ENCODE results near the gene VTI1A.
"Not testable (repeated sequence)": the region's sequence is repeated elsewhere in the genome, so short reads cannot be mapped to it uniquely, and the experiment has no call there.

Gene VTI1A

DNA sequence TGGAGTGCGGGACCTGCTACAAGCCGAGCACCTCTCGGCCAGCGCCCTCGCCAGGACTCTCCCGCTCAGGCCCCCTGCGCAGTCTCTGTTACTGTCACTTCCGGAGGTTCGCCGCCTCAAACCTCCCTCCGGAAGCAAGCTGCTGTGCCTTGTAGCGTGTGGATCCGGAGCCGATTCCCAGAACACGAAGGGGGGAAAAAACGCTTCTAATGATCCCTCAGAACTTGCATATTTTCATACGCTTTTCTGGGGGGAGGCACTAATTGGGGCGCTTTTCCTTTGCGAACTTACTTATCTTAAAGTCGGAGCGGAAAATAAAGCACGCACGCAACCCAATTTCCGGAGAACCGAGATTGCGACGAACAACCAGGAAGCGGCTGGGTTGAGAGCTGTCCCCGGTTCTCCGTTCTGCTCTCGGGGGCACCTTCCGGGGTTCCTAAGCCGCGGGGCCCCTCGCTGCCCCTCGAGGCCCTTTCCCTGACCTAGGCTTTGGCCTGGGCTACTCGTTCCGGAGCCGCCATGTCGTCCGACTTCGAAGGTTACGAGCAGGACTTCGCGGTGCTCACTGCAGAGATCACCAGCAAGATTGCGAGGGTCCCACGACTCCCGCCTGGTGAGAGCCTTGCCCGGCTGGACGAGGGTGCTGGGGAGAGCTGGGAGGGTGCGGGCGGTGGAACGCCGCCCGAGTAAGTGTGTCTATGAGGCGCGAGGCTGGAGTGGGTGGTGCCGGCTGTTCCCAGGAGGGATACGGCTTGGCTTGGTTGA is at the start of gene VTI1A, which contains the start of gene ZDHHC6:
Gene VTI1A, plus strand, starts transcription at position 361 of the 765 bp plus-strand sequence. Its CDS starts 159 bp downstream, at position 520.
Gene ZDHHC6, minus strand, starts transcription at position 60 of the 765 bp plus-strand sequence. CDS start 1,478 bp downstream, outside the sequence.
- peak; percentile 84 for DNase-seq

DNA sequence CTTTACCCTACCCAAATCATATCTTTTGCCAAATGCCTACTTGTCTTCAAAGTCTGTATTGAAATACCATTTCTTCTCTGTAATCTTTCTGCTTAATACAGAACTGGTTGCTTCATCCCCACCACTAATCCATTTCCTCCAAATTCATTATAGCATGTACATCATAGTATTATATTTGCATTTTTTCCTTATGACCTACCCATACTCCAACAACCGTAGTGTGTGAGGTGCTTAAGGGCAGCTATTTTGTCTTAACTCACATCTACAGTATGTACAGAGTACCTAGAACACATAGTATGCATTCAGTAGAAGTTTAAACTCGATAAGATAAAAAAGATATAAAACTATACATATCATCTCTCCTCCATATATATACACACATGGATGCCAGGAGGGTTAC is 49.4 kb upstream of the VTI1A start:
- DNase-seq = no peak

DNA sequence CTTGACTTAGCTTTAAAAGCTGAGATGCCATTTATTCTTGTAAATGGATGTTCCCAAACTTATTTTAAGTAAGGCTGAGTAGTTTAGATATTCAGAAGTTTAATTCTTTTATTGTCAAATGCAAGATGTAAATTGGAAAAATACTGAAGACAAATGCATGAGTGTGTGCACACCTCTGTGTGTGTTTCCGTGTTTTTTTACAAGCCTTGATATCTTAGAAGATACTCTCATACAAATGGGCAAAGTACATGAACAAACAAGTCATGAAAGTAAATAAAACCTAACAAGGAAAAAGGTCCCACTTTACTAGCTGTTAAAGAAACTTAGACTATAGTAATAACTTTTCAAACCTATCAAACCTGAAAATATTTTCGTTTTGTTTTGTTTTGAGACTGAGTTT is 44.1 kb upstream of the VTI1A start:
- DNase-seq = no peak

DNA sequence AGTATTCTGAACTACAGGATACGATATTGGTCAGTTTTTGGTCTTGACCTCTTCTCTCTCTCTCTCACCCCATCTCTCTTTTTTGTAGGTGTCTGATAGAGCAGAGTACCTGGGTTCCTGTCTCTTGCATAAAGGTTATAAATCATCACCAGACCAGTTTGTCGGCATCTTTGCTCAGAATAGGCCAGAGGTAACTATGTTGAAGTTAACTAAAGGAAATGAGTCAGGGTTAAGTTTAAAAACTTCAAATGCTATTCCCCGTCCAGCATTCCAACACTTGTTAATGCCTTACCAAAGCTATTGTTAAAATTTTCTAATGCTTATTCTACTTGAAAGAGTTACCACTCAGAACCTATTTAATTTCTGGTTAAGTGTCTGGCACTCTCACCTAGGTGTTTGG is 42.4 kb upstream of the VTI1A start:
- peak; percentile 8 for DNase-seq

DNA sequence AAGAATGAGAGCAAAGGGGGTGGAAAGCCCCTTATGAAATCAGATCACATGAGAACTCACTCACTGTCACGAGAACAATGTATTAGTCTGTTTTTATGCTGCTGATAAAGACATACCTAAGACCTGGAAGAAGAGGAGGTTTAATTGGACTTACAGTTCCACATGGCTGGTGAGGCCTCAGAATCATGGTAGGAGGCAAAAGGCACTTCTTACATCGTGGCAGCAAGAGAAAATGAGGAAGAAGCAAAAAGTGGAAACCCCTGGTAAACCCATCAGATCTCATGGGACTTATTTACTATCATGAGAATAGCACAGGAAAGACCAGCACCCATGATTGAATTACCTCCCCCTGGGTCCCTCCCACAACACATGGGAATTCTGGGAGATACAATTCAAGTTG is 40.2 kb upstream of the VTI1A start:
- DNase-seq = not testable (repeated sequence)

DNA sequence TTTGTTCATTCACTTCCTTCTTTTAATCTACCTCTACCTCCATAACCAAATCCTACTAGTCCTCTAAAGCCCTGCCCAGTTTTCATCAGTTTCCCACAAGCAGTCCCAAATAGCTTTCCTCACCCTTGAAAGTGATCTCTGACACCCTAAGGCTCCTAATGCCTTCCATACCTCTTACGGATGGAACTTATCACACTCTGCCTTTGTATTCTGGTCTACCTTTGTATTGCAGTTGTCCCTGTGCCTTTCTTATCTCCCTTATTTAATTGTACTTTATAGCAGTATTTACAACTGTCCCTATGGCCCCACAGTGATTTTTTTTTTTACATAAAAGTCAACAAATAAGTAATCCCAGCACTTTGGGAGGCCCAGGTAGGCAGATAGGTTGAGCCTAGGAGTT is 39.3 kb upstream of the VTI1A start:
- DNase-seq = no peak

DNA sequence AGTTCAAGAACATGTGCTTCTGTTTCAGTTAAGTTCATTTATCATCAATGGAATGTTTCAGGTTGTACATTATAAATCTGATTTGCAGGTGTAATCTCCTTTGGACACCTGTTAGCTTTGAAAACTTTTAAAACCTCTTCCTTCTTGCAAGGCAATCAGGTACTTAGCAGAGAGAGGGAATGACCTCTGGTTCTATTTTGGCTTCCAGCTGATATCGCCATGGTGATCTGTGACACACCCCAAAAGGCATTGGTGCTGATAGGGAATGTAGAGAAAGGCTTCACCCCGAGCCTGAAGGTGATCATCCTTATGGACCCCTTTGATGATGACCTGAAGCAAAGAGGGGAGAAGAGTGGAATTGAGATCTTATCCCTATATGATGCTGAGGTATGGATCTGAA is 37.7 kb upstream of the VTI1A start:
- no peak for DNase-seq

DNA sequence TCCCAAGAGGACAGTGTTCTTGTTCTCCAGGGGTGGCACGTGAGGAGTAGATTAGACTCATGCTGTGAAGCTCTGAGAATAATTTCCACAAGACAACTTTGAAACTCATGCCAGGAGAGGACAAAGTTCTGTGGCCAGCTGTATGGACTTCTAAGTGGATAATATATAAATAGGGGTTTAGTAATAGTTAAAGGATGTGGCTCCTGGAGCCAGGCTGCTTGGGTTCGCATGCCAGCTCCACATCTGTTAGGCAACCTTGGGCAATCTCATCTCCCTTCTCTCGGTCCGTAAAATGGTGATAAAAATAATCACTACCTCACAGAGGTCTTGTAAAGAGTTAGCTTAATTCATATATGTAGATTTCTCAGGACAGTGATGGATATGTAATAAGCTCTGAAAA is 37.3 kb upstream of the VTI1A start:
- DNase-seq = no peak

DNA sequence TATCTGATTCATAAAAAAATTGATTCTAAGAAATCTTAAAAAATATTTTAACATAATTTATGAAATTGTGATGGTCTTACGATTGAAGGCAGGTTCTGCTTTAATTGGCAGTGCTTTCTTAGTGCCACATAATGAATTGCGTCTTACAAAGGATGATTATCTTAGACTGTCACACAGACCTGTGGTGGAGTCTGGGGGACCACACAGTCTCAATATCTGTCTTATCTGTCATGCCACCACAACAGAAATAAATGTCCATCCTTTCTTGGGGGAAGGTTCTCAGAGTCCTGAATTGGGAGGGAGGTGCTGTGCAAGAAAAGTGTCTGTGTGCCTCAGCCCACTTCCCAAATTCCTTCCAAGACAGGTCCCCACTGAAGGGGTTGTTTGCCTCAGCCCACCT is 34.3 kb upstream of the VTI1A start:
- no peak for DNase-seq

DNA sequence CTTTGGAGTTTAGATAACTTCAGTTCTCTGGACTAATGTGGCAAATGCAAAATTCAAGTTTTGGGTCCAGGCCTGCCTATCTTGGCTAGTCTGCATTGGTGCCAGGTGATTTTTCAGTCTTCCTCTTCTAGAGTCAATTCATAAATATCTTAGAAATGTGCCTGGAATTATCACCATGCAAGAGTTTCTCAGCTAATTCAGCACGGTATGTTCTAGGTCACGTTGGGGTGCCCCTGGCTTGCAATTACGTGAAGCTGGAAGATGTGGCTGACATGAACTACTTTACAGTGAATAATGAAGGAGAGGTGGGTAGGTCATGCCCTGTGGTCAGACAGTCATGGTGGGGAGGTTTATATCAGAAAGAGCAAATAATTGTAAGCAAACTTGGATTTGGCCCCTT is 25.3 kb upstream of the VTI1A start:
- DNase-seq = no peak

DNA sequence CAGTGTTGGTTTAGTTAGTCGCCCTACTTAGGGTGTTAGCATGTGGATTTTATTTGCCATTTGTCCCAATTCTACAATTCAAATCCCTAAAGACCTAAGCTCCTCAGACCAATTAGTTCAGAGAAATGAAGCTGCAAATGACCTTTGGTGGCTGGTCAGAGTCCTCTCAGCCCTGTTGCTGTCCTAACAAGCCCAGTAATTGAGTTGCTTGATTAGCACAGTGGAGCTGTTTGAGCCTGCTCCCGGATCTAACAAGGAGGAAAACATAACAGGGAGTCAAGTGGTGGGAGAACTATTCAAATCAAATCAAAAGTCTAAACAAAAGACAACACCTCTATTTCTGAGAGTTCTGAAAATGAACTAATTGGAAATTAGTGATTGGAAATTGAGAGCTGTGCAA is 22.4 kb upstream of the VTI1A start:
- DNase-seq = no peak

DNA sequence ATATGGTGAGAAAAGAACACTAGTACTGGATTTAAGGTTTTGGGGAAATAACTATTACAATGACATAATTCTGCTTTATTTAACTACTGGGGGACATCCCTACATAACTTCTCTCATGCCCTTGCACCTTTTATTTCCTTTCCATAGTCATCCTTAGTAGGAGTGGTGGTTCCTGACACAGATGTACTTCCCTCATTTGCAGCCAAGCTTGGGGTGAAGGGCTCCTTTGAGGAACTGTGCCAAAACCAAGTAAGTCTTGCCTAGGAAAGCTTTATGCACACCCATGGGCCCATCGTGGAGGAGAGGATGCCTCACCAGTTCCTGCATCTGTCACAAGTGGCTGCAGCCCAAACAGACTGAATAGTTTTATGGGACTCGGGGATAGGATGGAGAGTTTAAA is 20.9 kb upstream of the VTI1A start:
- DNase-seq = no peak

DNA sequence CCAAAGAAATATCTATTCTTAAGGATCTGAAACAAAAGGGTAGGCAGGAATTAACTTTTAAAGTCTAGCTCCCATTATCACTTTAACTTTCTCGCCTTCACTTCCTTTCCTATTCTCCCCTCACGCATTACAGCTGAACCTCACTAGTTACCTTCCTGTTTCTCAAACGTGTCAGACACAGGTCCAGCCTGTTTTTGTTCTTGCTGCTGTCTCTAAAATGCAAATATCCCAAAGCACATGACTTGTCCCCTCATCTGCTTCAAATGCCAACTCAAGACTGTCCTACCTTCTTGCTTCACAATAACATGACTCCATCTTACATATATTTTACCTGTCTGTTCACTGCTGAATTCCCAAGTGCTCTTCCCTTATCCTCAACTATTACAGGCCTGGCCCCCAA is 17.9 kb upstream of the VTI1A start:
- no peak for DNase-seq

DNA sequence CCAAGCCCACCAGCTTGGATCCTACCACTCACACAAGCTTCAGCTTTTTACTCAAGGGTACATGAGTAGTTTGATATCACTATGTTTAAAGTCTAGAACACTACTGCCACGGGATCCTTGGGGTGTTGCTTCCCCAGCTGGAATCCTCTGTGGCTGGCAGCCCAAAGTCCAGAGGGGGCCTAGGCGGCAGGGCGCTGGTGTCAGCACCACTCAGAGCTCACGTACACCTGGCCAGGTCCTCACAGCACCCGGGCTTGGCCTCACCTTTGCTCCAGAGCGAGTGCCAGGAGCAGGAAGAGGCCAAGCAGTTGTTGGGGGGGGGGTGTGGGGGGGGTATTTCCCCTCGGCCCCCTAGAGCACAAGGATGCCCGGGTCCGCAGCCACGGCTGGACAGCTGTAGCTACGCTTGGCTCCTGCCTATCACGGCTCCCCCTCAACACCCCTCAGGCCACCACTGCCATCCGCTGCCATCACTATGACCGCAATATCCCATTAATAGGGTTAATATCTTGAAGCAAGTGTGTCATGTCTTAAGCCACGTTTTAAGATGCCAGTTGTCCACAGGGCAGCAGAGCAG is 17.3 kb upstream of the VTI1A start:
- no peak for DNase-seq

DNA sequence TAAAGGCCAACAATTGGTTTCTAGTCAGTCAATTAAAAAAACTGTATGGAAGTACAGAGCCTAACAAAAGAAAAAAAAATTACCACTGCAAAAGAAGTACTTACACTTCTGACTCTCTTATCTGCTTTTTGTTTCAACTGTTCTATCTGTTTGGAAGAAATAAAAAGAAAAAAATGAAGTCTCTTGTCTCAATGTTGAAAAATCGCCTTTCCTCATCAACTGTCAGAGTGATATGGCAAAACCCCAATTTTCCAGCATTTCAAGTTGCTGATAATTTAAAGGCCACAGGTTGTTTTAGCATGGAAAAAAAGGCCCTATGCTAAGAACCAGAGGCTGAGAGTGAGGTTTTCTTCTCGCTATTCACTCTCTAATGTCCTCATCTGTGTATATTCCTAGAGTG is 13.9 kb upstream of the VTI1A start:
- DNase-seq = no peak

DNA sequence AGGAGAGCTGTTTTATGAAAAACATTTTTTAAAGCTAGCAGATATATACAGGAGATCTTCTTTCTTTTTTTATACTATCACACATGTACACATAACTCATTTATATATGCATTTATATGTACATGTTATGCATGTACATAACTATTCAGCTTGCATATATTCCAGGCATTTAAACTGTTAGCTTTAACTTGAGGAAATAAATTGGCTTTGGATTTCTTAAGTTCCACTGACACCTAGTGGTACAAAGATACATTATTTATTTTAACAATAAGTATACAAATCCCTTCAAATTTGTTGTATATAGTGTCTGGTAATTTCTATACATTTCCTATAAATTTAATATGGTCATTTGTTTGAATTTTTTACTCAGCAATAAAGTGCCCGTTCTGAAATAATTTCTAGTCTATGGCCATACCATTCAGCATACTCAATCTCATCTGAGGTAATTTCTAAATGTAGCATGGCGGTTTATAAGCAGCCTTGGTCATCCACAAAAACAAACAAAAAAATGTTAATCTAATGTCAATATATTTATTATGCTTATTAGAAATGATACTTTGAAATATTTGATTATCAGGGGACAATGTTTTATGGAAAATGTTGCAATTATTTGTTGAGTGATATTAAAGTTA is 11.9 kb upstream of the VTI1A start:
- peak; percentile 29 for DNase-seq

DNA sequence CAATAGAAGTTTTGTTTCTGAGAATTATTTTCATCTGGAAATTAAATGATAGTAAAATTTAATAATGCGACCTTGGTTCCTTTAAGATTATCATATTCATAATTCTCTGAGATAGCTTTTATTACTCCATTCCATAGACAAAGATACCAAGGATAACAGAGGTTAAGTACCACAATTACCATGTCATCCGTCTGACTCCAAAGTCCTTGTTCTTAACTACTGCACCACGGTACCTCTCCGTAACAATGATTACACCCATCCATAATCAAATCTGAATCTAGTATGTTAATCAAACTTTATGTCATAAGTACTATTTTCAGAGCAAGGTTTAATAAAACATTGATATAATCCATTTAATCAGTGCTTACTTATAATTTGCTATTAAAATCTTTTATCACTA is 8.7 kb upstream of the VTI1A start:
- DNase-seq = no peak

DNA sequence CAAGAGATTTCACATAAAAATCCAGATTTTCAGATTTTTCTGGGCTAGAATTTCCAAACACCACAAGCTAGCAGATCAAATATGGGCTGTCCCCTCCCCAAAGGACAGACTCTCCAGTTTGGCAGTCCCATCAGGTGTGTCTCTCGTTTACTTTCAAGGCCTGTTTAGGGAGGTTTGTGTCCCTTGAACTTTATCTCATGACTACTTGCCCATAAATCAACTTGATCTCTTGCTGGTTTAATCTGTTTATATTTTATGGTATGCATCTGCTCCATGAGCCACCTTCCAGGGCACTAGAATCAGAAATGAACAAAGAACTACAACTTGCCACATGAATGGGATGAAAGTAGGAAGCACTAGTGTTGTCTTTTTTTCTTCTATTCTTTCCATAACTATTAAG is 5.5 kb upstream of the VTI1A start:
- no peak for DNase-seq

DNA sequence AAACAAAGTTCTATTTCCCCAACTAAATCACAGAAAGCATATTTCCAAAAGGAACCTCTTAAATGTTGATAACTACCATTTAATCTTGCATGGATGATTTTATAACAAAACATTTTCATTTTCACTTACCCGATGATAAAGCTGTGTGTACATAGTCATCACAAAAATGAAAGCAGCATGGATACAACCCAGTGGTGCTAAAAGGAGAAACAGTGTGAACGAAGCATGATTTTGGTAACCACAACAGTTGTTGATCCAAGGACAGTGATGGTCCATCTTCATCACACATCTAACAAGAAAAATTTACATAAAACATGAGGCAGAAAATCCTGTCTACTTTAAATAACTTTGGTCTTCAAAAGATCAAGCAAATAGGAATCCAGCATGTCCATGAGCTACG is 5.0 kb upstream of the VTI1A start:
- DNase-seq = no peak

DNA sequence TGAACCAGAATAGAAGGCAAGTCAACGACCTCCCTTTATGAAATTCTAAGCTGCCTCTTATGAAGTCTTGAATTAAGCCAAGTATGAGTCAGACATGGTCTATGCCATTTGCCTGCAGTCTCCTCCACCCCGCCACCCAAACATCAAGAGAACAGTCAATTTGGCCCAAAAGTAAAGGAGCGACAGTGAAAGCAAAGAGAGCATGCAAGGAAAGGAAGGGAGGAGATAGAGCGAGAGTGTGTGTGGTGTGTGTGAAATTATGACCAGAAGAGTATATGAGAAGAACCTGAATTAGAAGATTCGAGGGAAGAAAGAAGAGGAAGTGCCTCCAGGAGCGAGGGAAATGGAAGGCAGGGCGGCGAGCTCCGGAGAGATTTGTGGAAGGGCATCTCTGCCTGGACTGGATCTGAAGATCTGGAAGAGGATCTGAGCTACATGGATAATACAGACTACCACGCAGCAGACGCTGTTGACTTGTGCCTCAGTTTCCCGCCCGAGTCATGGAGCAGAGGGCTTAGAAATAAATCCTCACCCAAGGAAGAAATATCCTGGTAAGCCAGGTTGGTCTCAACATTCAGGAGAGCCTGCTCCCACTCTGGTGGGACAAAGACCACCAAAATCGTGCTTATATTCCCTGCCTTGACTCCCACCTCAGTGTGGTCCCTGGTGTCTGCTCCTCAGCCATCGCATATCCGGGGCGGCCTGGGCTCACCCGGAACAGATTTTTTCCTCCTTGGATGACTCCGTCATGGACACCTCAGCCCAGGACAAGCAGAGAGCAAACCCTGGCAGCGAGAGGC is 760 bp upstream of the VTI1A start:
- DNase-seq = peak; percentile 36

DNA sequence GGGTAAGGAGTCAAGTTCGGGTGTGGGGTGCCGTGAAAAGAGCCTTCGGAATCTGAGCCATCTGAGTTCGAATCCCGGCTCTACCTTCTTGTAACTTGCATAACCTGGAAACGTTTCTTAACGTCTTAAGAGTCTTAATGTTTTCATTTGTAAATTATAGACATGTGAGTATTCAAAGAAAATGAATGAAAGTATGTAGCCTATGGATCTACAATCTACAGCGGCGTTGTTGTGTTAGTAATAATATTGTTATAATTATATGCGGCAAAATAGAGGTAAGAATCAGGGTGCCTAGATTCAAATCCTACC is 559 bp downstream of the VTI1A start:
- DNase-seq = no peak

DNA sequence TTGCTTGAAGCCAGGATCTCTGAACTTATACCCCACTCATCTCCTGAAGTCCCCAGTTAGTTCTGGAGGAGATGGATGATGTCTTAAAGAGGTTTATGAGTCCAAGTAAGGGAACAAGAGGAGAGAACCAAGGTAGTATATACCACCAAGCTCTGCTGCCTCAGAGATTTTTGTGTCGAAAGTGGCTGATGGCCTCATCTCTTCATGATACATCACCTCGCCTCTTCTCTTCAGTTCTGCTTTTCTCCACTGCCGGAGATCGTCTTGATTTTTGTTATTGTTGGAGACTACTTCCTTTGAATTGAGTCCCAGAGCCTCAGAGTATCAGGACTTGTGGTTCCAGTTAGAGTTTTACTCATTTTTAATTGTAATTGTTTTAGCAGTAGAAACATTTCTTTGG is 1.9 kb downstream of the VTI1A start:
- no peak for DNase-seq

DNA sequence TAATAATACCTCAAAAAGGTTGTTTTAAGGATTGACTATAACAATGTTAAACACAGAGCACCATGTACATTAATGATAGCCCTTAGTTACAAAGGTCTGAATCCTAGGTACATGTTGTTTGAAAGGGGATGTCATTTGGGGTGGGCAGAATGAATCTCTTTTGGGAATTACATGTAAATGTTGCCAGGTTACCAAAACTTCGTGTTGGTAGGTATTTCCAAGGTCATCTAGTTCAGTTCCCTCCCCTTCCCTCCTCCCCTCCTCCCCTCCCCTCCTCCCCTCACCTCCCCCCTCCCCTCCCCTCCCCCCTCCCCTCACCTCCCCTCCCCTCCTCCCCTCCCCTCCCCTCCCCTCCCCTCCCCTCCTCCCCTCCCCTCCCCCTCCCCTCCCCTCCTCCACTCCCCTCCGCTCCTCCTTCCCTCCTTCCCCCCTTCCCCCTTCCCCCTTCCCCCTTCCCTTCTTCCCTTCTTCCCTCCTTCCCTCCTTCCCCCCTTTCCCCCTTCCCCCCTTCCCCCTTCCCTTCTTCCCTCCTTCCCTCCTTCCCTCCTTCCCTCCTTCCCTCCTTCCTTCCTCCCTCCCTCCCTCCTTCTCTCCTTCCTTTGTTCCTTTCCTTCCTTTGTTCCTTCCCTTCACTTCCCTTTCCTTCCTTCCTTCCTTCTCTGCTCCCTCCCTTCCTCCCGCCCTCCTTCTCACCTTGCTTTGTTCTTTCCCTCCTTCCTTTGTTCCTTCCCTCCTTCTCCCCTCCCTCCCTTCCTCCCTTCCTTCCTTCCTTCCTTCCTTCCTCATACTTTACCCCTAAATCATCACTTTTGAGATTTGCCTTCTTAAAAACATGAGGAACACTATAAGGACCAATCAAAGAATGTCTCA is 8.1 kb downstream of the VTI1A start:
- no peak for DNase-seq

Measured in EL (cell line).